ENCODE results near the gene ZDHHC17.

The ZDHHC17 gene

GRCh38 chr12:76864791-76865400 is 101.0 kb downstream of the ZDHHC17 start:
- Histone ChIP-seq H3K9me3 (ENCODE audit: control insufficient read depth in 1 of 2, low read length in 2 of 2) (no peaks in the 10 kb centered on the region), H3K4me1 (ENCODE audit: control insufficient read depth in 1 of 2, insufficient read depth in 2 of 2, low read length in 2 of 2) (peaks cover 0 to 13% of the 10 kb centered on the region in 2 donors), H3K36me3 (ENCODE audit: control insufficient read depth in 1 of 2, insufficient read depth in 2 of 2, low read length in 2 of 2) (peaks cover 0 to 5% of the 10 kb centered on the region in 2 donors), H3K27ac (ENCODE audit: low read length) (no peak overlapping the region), H3K27me3 (ENCODE audit: low read depth, low read length) (no peaks in the 10 kb centered on the region), H3K4me3 (ENCODE audit: low read depth in 1 of 2, low read length in 2 of 2) (no peak overlapping the region)

- Histone ChIP-seq H3K9me3 (ENCODE audit: control insufficient read depth in 1 of 2, low read length in 2 of 2) (no peaks in the 10 kb centered on the region), H3K4me3 (ENCODE audit: low read depth in 1 of 2, low read length in 2 of 2) (no peak overlapping the region), H3K36me3 (ENCODE audit: control insufficient read depth in 1 of 2, insufficient read depth in 2 of 2, low read length in 2 of 2) (peaks cover 0 to 5% of the 10 kb centered on the region in 2 donors), H3K4me1 (ENCODE audit: control insufficient read depth in 1 of 2, insufficient read depth in 2 of 2, low read length in 2 of 2) (peaks cover 0 to 13% of the 10 kb centered on the region in 2 donors), H3K27ac (ENCODE audit: low read length) (no peak overlapping the region), H3K27me3 (ENCODE audit: low read depth, low read length) (no peaks in the 10 kb centered on the region)
Observed at GRCh38 chr12:76866151-76866567, 102.2 kb downstream of the ZDHHC17 start.

- peaks cover 0 to 5% of the 10 kb centered on the region in 2 donors for H3K36me3 ChIP-seq (ENCODE audit: control insufficient read depth in 1 of 2, insufficient read depth in 2 of 2, low read length in 2 of 2)
- no peaks in the 10 kb centered on the region for H3K9me3 ChIP-seq (ENCODE audit: control insufficient read depth in 1 of 2, low read length in 2 of 2)
- peaks cover 0 to 13% of the 10 kb centered on the region in 2 donors for H3K4me1 ChIP-seq (ENCODE audit: control insufficient read depth in 1 of 2, insufficient read depth in 2 of 2, low read length in 2 of 2)
- H3K27me3 ChIP-seq (ENCODE audit: low read depth, low read length) = no peaks in the 10 kb centered on the region
- H3K4me3 ChIP-seq (ENCODE audit: low read depth in 1 of 2, low read length in 2 of 2) = no peak overlapping the region
- no peak overlapping the region for H3K27ac ChIP-seq (ENCODE audit: low read length)
Observed at GRCh38 chr12:76866726-76867125, 102.8 kb downstream of the ZDHHC17 start.

- no peaks in the 10 kb centered on the region for H3K36me3 ChIP-seq (ENCODE audit: control insufficient read depth in 1 of 2, insufficient read depth in 2 of 2, low read length in 2 of 2)
- peaks cover 0 to 8% of the 10 kb centered on the region in 2 donors for H3K4me1 ChIP-seq (ENCODE audit: control insufficient read depth in 1 of 2, insufficient read depth in 2 of 2, low read length in 2 of 2)
- H3K27ac ChIP-seq (ENCODE audit: low read length) = no peak overlapping the region
- H3K9me3 ChIP-seq (ENCODE audit: control insufficient read depth in 1 of 2, low read length in 2 of 2) = no peaks in the 10 kb centered on the region
- H3K4me3 ChIP-seq (ENCODE audit: low read depth in 1 of 2, low read length in 2 of 2) = no peak overlapping the region
- H3K27me3 ChIP-seq (ENCODE audit: low read depth, low read length) = no peaks in the 10 kb centered on the region
Observed at GRCh38 chr12:76871082-76871481, 107.2 kb downstream of the ZDHHC17 start.

- no peaks in the 10 kb centered on the region for H3K27me3 ChIP-seq (ENCODE audit: low read depth, low read length)
- peaks cover 0 to 8% of the 10 kb centered on the region in 2 donors for H3K4me1 ChIP-seq (ENCODE audit: control insufficient read depth in 1 of 2, insufficient read depth in 2 of 2, low read length in 2 of 2)
- H3K4me3 ChIP-seq (ENCODE audit: low read depth in 1 of 2, low read length in 2 of 2) = no peak overlapping the region
- no peaks in the 10 kb centered on the region for H3K36me3 ChIP-seq (ENCODE audit: control insufficient read depth in 1 of 2, insufficient read depth in 2 of 2, low read length in 2 of 2)
- no peak overlapping the region for H3K27ac ChIP-seq (ENCODE audit: low read length)
- H3K9me3 ChIP-seq (ENCODE audit: control insufficient read depth in 1 of 2, low read length in 2 of 2) = no peaks in the 10 kb centered on the region
Observed at GRCh38 chr12:76871742-76872141, 107.8 kb downstream of the ZDHHC17 start.

- H3K9me3 ChIP-seq (ENCODE audit: control insufficient read depth in 1 of 2, low read length in 2 of 2) = no peaks in the 10 kb centered on the region
- no peaks in the 10 kb centered on the region for H3K36me3 ChIP-seq (ENCODE audit: control insufficient read depth in 1 of 2, insufficient read depth in 2 of 2, low read length in 2 of 2)
- H3K4me1 ChIP-seq (ENCODE audit: control insufficient read depth in 1 of 2, insufficient read depth in 2 of 2, low read length in 2 of 2) = peaks cover 0 to 8% of the 10 kb centered on the region in 2 donors
- no peak overlapping the region for H3K27ac ChIP-seq (ENCODE audit: low read length)
- H3K27me3 ChIP-seq (ENCODE audit: low read depth, low read length) = no peaks in the 10 kb centered on the region
- no peak overlapping the region for H3K4me3 ChIP-seq (ENCODE audit: low read depth in 1 of 2, low read length in 2 of 2)
Observed at GRCh38 chr12:76872415-76872814, 108.5 kb downstream of the ZDHHC17 start.

- no peaks in the 10 kb centered on the region for H3K9me3 ChIP-seq (ENCODE audit: control insufficient read depth in 1 of 2, low read length in 2 of 2)
- H3K4me1 ChIP-seq (ENCODE audit: control insufficient read depth in 1 of 2, insufficient read depth in 2 of 2, low read length in 2 of 2) = peaks cover 0 to 8% of the 10 kb centered on the region in 2 donors
- H3K4me3 ChIP-seq (ENCODE audit: low read depth in 1 of 2, low read length in 2 of 2) = peak overlapping the region in 1 of 2 donors; percentile 2
- no peaks in the 10 kb centered on the region for H3K36me3 ChIP-seq (ENCODE audit: control insufficient read depth in 1 of 2, insufficient read depth in 2 of 2, low read length in 2 of 2)
- no peaks in the 10 kb centered on the region for H3K27me3 ChIP-seq (ENCODE audit: low read depth, low read length)
- no peak overlapping the region for H3K27ac ChIP-seq (ENCODE audit: low read length)
Observed at GRCh38 chr12:76874027-76874426, 110.1 kb downstream of the ZDHHC17 start.

GRCh38 chr12:76874491-76875190 is 110.7 kb downstream of the ZDHHC17 start:
- Histone ChIP-seq H3K9me3 (ENCODE audit: control insufficient read depth in 1 of 2, low read length in 2 of 2) (no peaks in the 10 kb centered on the region), H3K36me3 (ENCODE audit: control insufficient read depth in 1 of 2, insufficient read depth in 2 of 2, low read length in 2 of 2) (no peaks in the 10 kb centered on the region), H3K4me3 (ENCODE audit: low read depth in 1 of 2, low read length in 2 of 2) (peak overlapping the region in 1 of 2 donors; percentile 2), H3K27ac (ENCODE audit: low read length) (no peak overlapping the region), H3K27me3 (ENCODE audit: low read depth, low read length) (no peaks in the 10 kb centered on the region), H3K4me1 (ENCODE audit: control insufficient read depth in 1 of 2, insufficient read depth in 2 of 2, low read length in 2 of 2) (peaks cover 0 to 8% of the 10 kb centered on the region in 2 donors)

- Histone ChIP-seq H3K27ac (ENCODE audit: low read length) (no peak overlapping the region), H3K27me3 (ENCODE audit: low read depth, low read length) (no peaks in the 10 kb centered on the region), H3K4me3 (ENCODE audit: low read depth in 1 of 2, low read length in 2 of 2) (peak overlapping the region; percentile 10 to 49), H3K9me3 (ENCODE audit: control insufficient read depth in 1 of 2, low read length in 2 of 2) (no peaks in the 10 kb centered on the region), H3K4me1 (ENCODE audit: control insufficient read depth in 1 of 2, insufficient read depth in 2 of 2, low read length in 2 of 2) (peaks cover 0 to 8% of the 10 kb centered on the region in 2 donors), H3K36me3 (ENCODE audit: control insufficient read depth in 1 of 2, insufficient read depth in 2 of 2, low read length in 2 of 2) (no peaks in the 10 kb centered on the region)
Observed at GRCh38 chr12:76876696-76877229, 112.8 kb downstream of the ZDHHC17 start.

GRCh38 chr12:76878099-76878898 is 114.4 kb downstream of the ZDHHC17 start:
- peak overlapping the region; percentile 26 for H3K27ac ChIP-seq (ENCODE audit: low read length)
- no peaks in the 10 kb centered on the region for H3K4me1 ChIP-seq (ENCODE audit: control insufficient read depth in 1 of 2, insufficient read depth in 2 of 2, low read length in 2 of 2)
- H3K4me3 ChIP-seq (ENCODE audit: low read depth in 1 of 2, low read length in 2 of 2) = peak overlapping the region; percentile 78 to 80
- no peaks in the 10 kb centered on the region for H3K36me3 ChIP-seq (ENCODE audit: control insufficient read depth in 1 of 2, insufficient read depth in 2 of 2, low read length in 2 of 2)
- no peaks in the 10 kb centered on the region for H3K9me3 ChIP-seq (ENCODE audit: control insufficient read depth in 1 of 2, low read length in 2 of 2)
- H3K27me3 ChIP-seq (ENCODE audit: low read depth, low read length) = no peaks in the 10 kb centered on the region
